NCI-H187 treated with DMSO at 0.1 percent for 48 hours (cell line): ENCODE measurements around the gene IFNGR1.
"Not testable (repeated sequence)": the region's sequence is repeated elsewhere in the genome, so short reads cannot be mapped to it uniquely, and the experiment has no call there.

Source experiments
- DNase-seq: peaks from one replicate; lab custom pipeline; 2025; lab: John Stamatoyannopoulos, UW

The IFNGR1 gene

DNA sequence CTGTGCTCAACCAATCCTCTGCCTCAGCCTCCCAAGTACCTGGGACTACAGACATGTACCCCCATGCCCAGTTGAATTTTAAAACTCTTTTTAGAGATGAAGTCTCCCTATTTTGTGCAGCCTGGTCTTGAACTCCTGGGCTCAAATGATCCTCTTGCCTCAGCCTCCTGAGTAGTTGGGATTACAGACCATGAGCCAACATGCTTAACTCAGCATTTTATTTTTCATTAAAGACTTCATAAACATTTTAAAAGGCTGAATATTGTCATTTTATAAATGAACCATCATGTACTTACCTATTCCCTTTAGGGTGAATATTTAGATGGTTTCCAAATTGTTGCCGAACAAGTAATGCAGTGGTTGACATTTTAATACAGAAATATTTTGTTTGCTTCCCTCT is 16.5 kb upstream of the IFNGR1 start:
- no peak for DNase-seq

DNA sequence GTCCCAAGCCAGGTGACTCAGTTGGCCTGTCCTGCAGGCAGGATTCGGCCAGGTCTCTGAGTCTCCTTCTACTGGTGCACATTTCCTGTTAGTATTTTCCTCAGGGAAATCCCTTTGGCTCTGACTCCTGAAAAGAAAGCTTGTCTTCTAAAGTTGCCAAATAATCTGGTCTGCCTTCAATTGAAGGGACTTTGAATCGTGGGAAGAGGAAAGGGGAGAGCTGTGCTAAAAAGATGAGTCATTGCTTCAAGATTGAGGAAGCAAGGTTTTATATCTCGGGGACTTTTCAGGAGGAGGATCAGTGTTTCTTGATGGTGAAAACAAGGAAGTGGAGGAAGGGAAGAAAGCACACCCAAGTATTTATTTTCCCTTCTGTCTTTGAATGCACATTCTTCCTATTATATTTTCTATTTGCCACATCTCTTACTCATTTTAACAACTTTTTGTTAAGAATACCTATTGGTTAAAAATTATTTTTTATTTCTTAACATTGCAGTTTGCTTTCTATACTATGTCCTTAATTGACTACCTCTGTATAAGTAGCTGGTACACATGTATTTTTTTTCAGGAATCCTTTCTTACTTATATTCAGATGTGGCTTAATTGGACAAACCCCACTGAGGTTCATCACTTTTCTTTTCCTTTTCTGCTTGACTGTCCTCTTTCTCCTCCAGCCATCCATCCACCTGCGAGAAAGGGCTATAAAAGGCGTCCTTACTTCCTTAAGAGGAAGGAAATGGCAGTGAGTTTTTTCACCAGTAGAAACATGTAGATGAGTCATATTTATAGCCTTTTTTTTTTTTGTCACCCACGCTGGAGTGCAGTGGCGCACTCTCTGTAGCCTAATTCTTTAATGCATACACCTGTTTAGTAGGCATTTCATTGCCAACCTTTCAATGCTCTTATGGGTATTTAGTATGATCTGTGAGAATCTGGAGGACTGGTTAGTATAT is 15.0 kb upstream of the IFNGR1 start:
- no peak for DNase-seq

DNA sequence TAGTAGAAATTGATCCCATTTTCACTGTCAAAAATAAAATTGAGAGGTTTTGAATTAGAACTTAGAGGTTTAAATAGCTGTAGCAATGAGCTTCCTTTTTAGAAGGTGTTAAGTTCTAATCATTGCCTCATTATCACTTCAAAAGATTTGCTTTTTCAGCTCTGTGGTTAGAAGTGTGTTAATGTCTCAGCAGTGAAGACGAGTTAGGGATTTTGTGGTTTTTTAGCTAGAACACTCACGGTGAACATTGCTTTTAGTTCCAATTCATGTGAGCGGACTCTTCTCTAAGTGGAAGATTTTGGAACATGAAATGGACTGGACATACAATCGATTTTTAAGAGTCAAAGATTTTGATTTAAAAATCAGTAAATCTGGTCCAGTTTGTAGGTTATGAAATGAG is 12.7 kb upstream of the IFNGR1 start:
- no peak for DNase-seq

DNA sequence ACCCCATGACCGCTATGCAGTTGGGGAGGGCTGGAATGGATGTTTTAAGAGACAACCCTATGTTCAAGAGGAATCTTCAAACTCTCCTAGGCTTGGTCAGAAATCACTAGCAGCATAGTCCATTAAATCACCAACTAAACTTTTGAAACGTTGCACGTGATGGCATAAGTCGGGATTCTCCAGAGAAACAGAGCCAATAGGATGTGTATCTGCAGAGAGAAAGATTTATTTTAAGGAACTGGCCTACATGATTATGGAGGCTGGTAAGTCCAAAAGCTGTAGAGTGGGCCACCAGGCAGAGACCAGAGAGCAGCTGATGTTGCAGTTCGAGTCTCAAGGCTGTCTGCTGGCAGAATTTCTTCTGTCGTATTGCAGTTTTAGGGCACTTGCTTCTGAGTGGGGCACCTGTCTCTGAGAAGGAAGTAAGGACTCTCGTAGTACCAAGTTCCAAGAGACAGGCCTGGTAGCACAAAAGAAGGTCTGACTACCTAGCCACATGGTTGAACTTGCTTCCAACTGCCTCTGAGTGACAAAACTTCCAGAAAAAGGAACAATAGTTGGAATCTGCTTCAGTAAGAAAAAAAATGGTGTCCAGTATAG is 11.9 kb upstream of the IFNGR1 start:
- DNase-seq, result no peak

DNA sequence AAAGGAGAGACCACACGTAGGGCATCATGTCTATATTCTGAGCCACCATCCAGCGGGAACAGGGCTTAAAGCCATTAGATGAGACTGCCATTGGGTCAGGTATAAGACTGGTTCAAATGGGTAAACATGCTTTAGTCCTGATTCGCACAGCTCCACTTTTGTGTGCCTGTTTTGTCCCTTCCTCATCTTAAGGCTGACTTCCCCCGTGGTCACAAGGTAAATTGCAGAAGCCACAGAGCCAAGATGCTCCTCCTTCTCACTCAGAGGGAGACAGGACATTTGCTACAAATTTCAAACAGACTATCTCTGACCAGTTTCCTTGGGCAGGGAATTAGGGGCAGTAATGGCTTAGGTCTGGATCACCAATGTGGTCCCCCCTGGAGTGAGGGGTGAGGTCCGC is 11.4 kb upstream of the IFNGR1 start:
- DNase-seq, result no peak

DNA sequence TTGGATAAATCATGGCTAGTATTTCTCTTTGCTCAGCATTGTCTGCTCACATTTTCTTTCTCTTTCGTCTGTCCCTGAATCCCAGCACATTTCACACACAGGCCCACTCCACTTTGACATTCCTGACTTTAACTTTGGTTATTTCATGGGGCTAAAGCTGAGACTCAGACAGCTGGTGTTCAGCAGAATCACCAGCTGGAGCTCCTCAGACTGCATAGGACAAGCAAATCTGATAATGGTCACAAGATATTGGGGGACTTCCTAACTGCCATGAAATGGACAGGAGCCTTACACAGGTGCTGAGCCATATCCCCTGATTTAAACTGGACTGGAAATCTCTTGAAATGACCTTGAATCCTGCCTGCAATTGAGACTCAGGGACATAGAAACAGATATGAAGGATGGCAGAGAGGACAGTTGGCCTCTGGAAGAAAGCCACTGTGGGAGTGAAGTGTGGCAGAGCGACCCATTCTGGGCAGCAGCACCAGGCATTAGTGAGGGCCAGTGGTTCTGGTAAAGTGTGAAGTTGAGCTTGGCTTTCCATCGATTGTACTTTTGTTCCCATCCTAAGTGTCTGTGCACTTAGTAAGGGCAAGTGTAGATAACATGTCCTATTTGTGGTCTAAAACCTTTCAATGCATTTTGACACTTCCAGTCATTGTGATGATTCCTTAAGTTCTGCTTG is 10.0 kb upstream of the IFNGR1 start:
- no peak for DNase-seq

DNA sequence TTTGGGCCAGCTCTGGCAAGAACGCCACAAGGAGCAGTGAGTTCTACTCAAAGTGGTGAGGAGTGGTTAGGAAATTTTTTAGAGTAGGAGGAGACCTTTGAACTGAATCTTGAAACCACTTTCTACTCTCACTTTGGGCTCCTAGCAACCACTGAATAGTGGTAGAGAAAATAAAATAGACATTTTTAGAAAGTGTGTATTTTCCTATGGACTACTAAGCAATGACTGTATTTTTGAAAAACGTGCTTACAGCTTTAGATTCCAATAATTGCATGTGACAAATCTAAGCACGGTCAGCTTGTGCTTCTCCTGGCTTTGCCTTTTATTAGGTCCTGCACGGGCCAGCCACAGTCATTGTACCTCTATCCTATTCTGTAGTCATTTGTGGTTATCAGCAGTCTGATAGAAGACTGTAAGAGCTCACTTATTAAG is 8.7 kb upstream of the IFNGR1 start:
- DNase-seq, result no peak

DNA sequence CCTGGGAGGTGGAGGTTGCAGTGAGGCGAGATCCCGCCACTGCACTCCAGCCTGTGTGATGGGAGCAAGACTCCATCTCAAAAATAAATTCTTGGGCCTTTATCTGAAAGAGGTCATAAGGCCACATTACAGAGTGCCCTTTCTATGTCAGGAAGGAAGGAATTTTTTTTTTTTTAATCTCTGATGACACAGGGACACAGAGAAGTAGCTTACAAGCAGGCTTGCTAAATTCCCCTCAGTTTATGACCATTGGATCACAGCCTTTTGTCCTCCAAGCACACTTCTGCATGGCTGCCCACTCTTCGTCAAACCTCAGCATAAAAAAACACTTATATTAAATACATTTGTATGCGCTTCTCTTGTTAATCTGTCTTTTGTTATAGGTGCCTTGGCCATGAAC is 7.5 kb upstream of the IFNGR1 start:
- no peak for DNase-seq

DNA sequence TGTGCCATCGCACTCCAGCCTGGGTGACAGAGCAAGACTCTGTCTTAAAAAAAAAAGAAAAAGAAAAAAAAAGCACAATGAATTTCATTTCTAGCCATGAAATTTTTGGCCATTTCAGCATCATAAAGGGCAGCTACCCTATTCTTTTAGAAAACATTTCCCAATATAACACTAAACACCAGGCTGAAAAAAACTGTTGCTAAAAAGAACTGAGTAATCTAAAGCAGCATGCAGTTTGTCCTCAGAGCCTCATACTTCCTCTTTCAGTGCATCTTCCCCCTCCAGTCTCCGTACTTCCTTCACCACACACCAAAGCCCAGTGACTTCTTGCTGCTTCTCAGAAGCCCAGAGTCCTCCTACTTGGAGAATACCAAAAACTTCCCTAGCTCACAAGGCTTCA is 5.6 kb upstream of the IFNGR1 start:
- DNase-seq, result no peak

DNA sequence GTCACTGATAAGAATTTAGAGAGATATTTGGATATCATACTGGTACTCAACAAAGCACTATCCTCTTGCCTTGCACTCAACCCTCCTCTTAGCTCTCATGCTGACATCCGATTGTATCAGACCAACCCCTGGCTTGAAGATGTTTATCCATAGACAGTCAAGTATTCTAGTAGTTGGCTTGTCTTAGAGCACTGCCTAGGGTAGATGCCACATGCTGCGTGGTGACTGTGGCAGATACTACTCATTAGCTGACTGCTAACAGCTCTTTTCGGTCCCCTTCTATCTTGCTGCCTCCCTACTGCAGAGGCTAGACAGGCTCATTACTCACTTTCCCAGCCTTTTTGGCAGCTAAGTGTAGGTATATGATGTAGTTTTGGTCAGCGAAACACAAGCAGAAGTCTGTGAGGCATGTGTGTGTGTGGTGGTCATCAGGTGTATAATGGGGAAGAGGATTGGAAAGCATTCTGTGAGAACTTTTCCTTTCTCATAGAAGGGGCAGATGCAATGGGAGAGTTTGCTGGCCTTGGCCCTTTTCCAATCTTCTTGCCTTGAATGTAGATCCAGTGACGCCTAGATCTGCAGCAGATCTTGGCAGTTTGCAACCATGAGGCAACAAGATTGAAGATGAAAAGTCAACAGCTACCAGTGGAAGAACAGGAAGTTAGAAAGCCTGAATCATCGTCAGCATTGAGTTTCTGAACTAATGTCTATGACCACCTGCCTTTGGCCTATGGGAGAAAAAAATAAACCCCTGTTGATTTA is 4.4 kb upstream of the IFNGR1 start:
- DNase-seq, result no peak

DNA sequence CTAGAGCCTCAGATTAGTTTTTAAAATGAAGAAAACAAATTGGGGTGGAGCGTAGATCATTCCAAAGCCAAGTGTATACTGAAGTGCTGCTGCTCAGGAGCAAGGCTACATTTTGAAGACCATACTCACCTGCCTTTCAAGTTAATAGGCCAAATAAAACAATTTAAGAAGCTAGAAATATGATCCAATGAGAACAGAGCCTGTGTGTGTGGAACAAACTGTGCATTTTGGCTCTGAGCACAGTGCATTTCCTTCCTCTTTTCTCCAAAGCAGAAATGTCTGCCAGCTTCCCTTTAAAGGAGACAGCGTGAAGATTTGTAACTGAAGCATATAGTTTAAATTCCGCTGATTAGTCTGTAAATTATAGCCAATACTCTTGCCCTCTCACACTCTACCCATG is 3.2 kb upstream of the IFNGR1 start:
- no peak for DNase-seq

DNA sequence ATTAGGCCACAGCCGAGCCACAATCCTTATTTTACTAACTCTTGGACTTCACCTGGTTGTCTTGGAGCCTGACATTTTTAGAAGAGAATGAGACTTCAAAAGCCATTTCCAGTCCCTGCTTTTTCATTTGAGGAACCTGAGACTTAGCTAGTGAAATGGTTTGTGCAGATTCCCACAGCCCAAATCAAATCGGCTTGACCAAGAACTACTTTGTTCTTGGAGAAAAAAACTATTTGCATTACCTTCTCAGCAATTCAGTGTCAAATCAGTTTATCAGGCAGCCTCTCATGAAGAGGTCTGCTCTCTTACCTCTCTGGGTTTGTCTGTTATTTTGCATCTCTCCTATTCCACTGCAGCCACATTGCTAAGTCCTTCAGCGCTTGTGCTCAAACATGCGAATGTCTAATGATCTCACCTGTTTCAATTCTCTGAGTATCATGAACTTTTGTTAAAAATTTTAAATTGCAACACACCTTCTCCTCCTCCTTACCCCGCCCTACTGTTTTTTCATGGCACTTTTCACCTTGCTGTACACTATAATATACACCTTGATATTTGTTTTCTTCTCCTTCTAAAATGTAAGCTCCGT is 573 bp upstream of the IFNGR1 start:
- DNase-seq, result no peak

DNA sequence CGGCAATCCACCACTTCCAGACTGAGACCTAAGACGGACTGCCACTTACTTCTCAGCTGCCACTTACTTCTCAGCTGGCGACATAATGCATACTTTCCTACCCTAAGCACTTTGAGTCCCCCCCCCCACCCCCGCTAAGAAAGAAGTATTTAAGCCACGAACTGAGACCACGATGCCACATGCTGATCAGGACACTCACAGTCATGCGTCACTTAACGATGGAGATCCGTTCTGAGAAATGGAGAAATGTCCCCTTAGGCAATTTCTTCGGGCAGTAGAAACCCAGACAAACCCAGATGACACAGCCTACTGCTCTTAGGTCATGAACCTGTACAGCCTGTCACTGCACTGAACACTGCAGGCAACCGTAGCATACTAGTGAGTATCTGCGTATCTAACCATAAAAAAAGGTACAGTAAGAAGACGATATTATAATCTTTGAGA is 690 bp downstream of the IFNGR1 start:
- DNase-seq, result no peak

DNA sequence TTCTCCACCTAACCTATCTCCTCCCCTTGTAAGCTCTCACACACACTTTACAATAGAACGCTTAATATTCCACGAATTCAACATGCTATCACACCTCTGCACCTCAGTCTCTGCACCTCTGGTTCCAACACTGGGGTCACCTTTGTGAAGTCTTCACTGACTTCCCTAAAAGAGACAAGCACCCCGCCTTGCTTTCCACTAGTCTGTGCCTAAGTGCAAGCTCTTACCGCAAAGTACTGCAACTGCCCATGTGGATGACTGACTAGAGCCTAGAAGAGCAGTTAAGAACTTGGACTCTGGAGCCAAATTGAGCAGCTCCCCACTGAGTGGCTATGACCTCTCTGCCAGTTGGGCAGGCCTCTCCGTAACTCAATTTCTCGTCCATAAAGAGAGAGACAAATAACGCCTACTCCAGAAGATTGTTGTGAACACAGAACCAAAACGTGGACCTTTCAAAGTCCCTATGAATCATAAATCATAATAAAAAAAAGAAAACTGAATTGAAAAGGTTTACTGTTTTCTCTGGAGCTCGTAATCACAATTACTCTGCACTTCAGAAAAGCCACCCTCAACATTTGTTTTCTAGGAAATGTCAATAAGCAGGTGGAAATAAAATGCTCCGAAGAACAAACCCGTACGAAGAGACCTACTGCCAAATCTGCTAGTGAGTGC is 1.2 kb downstream of the IFNGR1 start:
- DNase-seq, result no peak

DNA sequence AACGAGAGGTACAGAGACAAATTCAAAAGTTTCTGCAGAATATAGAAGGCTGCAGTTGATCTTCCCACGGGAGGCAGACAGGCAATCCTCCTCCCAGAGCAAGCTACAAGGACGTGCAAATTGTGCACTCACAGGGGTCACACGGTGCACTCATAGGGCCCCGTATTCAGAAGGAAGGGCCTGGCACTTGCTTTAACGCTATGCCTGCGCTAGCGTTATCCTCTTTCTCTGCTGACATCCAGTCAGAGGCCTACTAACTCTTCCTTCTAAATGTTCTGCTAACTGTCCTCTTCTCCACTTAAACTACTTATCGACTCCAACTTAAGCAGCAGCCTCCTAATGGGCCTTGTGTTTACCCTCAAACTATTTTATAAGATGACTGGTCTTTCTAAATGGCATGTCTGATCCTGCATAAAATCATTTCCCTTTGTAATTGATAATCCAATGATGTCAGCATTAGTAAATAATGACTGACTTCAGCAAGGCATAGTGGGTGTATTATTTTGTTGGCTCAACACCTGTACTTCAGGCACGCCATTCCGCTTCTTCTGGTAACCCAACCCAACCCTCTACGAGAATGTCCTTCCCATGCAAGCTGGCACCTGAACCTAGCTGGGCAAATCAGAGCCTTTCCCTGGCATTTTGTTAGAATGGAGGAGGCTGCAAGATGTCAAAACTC is 2.2 kb downstream of the IFNGR1 start:
- no peak for DNase-seq

DNA sequence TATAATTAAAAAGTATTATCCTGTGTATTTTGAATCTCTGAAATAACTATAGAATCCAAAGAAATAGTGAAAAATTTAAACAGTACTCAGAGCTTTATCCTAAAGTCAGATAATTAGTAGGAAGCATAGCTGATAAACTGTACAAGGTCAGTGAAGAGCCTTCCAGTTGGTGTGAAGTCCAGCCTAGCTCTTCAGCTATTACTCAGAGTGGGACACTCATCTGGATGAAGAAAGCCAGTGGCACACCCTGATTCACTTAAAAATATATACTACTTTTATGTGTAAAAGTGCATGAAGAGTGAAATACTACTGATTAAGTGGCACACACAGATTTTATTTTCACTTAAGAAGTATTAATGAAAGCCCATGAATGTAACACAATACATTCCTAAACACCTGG is 3.1 kb downstream of the IFNGR1 start:
- DNase-seq, result no peak

DNA sequence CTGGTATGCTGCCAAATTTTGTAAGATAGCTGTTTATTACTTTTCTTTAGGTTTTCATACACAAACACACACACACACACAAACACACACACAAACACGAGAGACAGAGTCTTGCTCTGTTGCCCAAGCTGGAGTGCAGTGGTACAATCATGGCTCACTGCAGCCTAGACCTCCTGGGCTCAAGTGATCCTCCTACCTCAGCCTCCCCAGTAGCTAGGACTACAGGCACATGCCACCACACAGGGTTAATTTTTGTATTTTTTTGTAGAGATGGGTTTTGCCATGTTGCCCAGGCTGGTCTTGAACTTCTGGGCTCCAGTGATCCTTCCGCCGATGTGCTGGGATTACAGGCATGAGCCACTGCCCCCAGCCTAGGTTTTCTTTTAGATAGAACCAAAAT is 3.6 kb downstream of the IFNGR1 start:
- DNase-seq, result not testable (repeated sequence)

DNA sequence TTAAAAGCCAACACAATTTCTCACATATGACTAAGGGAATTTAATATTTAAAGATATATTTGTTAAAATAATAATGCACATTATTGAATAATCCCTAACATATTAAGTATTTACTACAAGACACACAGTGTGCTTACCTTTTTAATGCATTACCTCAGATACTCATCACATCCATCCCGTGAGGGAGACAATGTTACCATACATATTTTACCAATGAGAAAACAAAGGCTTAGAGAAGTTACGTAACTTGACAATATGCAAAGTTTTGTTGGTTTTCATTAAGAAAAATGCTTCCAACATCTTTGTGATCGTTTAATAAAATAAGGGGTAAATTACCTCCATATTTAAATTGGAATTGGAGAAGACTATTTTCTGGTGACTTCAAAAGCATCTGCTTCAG is 4.3 kb downstream of the IFNGR1 start:
- no peak for DNase-seq

DNA sequence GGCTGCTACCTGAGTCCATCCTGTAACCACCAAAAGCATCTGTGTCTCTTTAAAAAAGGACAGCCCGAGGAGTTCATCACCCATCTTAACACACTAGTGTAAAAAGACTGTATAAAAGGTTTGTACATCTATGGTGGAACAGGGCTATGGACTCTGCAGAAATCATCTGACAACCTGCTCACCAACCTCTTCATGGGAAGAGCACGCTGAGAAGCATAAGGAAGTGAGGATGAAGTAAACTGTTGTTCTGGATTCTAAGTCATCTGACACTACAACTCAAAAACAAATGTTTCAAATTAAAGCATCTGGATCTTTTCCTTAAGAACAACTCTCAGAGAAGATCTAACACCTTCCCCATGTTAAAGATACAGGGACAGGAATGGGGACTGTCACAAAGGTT is 5.4 kb downstream of the IFNGR1 start:
- DNase-seq, result no peak

DNA sequence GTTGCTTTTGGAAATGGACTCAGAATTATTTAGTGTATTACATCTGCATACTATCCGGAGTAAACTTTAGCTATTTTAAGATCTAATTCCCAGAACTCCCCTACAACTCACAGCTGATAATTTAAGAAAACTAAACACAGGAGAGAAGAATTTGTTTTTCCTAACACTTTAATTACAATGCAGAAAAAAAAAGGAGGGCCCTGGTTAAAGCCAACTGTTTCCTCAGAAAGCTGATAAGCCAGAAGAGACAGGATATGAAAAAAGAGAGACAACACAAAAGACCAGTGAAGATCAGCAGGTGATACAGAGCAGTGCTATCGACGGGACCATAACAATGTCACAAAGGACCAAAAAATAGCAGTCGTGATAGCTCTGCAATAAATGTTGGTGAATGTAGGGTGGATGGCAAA is 5.8 kb downstream of the IFNGR1 start:
- no peak for DNase-seq

DNA sequence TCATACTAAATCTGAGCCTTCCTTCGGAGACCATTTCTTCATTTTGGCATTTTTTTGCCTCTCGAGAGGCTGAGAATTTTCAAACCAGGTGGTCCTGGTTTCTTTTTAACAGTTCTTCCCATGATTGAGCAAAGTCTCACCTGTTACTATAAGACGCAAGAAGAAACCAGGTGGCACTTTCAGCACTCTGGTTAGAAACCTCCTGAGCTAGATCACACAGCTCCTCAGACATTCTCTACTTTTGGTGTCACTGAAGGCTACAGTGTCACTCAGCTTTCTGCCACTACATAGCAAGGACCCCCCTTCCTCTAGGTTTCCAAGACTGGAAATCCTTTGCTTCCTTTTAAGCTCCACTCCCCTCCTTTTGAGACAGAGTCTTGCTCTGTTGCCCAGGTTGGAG is 7.3 kb downstream of the IFNGR1 start:
- no peak for DNase-seq
